ENCODE measurements around the gene PKP1. TPM values are rescaled to one million over a fixed set of nuclear protein-coding genes. Genes with fewer than 3 reads are reported as not detected.

PKP1 gene
- total and polyA plus RNA-seq, 2 donors (not counting 3 experiments of a cell fraction or from before 2014, with no cell fraction given), result 0.01 TPM; not detected in 1

- Histone ChIP-seq H3K36me3 (ENCODE audit: control insufficient read depth in 2 of 2, extremely low read depth in 1 of 2, insufficient read depth in 2 of 2, low read length in 2 of 2) (no peaks in the 10 kb centered on the region), H2AFZ (ENCODE audit: low read depth, low read length) (no peak overlapping the region), H3K4me2 (ENCODE audit: insufficient read depth, low read length) (no peak overlapping the region), H3K27me3 (ENCODE audit: control insufficient read depth in 2 of 2, insufficient read depth in 2 of 2, low read length in 2 of 2) (peaks cover 0 to 3% of the 10 kb centered on the region in 2 experiments), H3K4me1 (ENCODE audit: control insufficient read depth, extremely low read depth, insufficient read depth, low read length) (peaks cover 4% of the 10 kb centered on the region), H3K9ac (replicated peaks; ENCODE audit: extremely low read depth, insufficient read depth, low read length) (no peak overlapping the region), H3K27ac (ENCODE audit: insufficient read depth, low read depth, low read length) (no peak overlapping the region), H3K4me3 (replicated peaks in 1 of 3; ENCODE audit: insufficient read depth in 1 of 3, low read depth in 1 of 3, low read length in 3 of 3) (no peak overlapping the region), H3K9me3 (replicated peaks; ENCODE audit: control insufficient read depth, insufficient read depth, low read length) (no peaks in the 10 kb centered on the region), H3K79me2 (ENCODE audit: control insufficient read depth, insufficient read depth, low read length) (no peaks in the 10 kb centered on the region), H3K9me1 (replicated peaks; ENCODE audit: control insufficient read depth, extremely low read depth, insufficient read depth, low read length) (no peaks in the 10 kb centered on the region), H4K20me1 (replicated peaks; ENCODE audit: control insufficient read depth, extremely low read depth, insufficient read depth, low read length) (no peaks in the 10 kb centered on the region)
- TF ChIP-seq EZH2 (IDR thresholded peaks at IDR 0.05; ENCODE audit: borderline replicate concordance, low read depth, low read length, severe bottlenecking) (no peak), JUN (IDR thresholded peaks at IDR 0.05; ENCODE audit: borderline replicate concordance, insufficient read depth, insufficient read length, low read depth) (no peak), POLR2A (IDR thresholded peaks at IDR 0.05; ENCODE audit: low read depth, low read length) (no peak), CTCF (IDR thresholded peaks at IDR 0.05; ENCODE audit: extremely low read depth in 1 of 2, insufficient read depth in 1 of 2, low read depth in 1 of 2, low read length in 2 of 2) (no peak), MAX (IDR thresholded peaks at IDR 0.05; ENCODE audit: insufficient read depth, insufficient read length) (no peak), POLR2AphosphoS5 (IDR thresholded peaks at IDR 0.05; ENCODE audit: insufficient read depth, low read depth, low read length) (no peak)
- DNase-seq (ENCODE audit: low read depth, low spot score), result peak; percentile 3
- no TSS peak for BruUV-seq (replicated peaks)
- no peak for FAIRE-seq
- ChIA-PET CTCF (interaction anchor here (0.7 to 6.8 kb wide), 12 partner anchors 8 to 150 kb away, joined by 3 to 109 read pairs (median 3); no protein-coding TSS in a partner anchor), POLR2A (no interaction called here)
- dilution Hi-C loops (cut with MboI; ENCODE audit: extremely low pct_ligation_motif_present, low sequenced_read_pairs), result no loop called here
- intact Hi-C loops (cut with micrococcal nuclease), result no loop called here
These were observed 80.2 kb downstream of the PKP1 start for GRCh38 chr1:201363467-201363866.

- H3K4me3 ChIP-seq (replicated peaks in 1 of 3; ENCODE audit: insufficient read depth in 1 of 3, low read depth in 1 of 3, low read length in 3 of 3), result no peak overlapping the region
- peaks cover 0 to 3% of the 10 kb centered on the region in 2 experiments for H3K27me3 ChIP-seq (ENCODE audit: control insufficient read depth in 2 of 2, insufficient read depth in 2 of 2, low read length in 2 of 2)
- no peaks in the 10 kb centered on the region for H3K79me2 ChIP-seq (ENCODE audit: control insufficient read depth, insufficient read depth, low read length)
- no peak overlapping the region for H3K27ac ChIP-seq (ENCODE audit: insufficient read depth, low read depth, low read length)
- no peaks in the 10 kb centered on the region for H3K4me1 ChIP-seq (ENCODE audit: control insufficient read depth, extremely low read depth, insufficient read depth, low read length)
- no peaks in the 10 kb centered on the region for H3K9me1 ChIP-seq (replicated peaks; ENCODE audit: control insufficient read depth, extremely low read depth, insufficient read depth, low read length)
- dilution Hi-C loops (cut with MboI; ENCODE audit: extremely low pct_ligation_motif_present, low sequenced_read_pairs) (no loop called here), intact Hi-C loops (cut with micrococcal nuclease) (no loop called here)
- no peaks in the 10 kb centered on the region for H4K20me1 ChIP-seq (replicated peaks; ENCODE audit: control insufficient read depth, extremely low read depth, insufficient read depth, low read length)
- BruUV-seq (replicated peaks), result no TSS peak
- TF ChIP-seq CTCF (IDR thresholded peaks at IDR 0.05; ENCODE audit: extremely low read depth in 1 of 2, insufficient read depth in 1 of 2, low read depth in 1 of 2, low read length in 2 of 2) (no peak), POLR2AphosphoS5 (IDR thresholded peaks at IDR 0.05; ENCODE audit: insufficient read depth, low read depth, low read length) (no peak), GATA2 (IDR thresholded peaks at IDR 0.05; ENCODE audit: insufficient read depth, insufficient read length, low read depth, low read length) (no peak), POLR2A (IDR thresholded peaks at IDR 0.05; ENCODE audit: low read depth, low read length) (no peak), MYC (IDR thresholded peaks at IDR 0.05; ENCODE audit: low read depth, low read length) (no peak), FOS (IDR thresholded peaks at IDR 0.05; ENCODE audit: borderline replicate concordance, insufficient read depth, low read length) (no peak), JUN (IDR thresholded peaks at IDR 0.05; ENCODE audit: borderline replicate concordance, insufficient read depth, insufficient read length, low read depth) (no peak), EZH2 (IDR thresholded peaks at IDR 0.05; ENCODE audit: borderline replicate concordance, low read depth, low read length, severe bottlenecking) (no peak), MAX (IDR thresholded peaks at IDR 0.05; ENCODE audit: insufficient read depth, insufficient read length) (no peak)
- H3K9me3 ChIP-seq (replicated peaks; ENCODE audit: control insufficient read depth, insufficient read depth, low read length), result no peaks in the 10 kb centered on the region
- FAIRE-seq, result no peak
- no peak overlapping the region for H3K4me2 ChIP-seq (ENCODE audit: insufficient read depth, low read length)
- no peak overlapping the region for H3K9ac ChIP-seq (replicated peaks; ENCODE audit: extremely low read depth, insufficient read depth, low read length)
- ChIA-PET CTCF (interaction anchor here (1.3 to 2.6 kb wide), 4 partner anchors 11 to 111 kb away, joined by 3 to 13 read pairs (median 4); no protein-coding TSS in a partner anchor), POLR2A (no interaction called here)
- DNase-seq (ENCODE audit: low read depth, low spot score), result no peak
- H2AFZ ChIP-seq (ENCODE audit: low read depth, low read length), result no peak overlapping the region
- no peaks in the 10 kb centered on the region for H3K36me3 ChIP-seq (ENCODE audit: control insufficient read depth in 2 of 2, extremely low read depth in 1 of 2, insufficient read depth in 2 of 2, low read length in 2 of 2)
These were observed 81.5 kb downstream of the PKP1 start for GRCh38 chr1:201364808-201365105.
